ENCODE results near the gene LRRC42. TPM values are rescaled to one million over a fixed set of nuclear protein-coding genes. Genes with fewer than 3 reads are reported as not detected.

Gene LRRC42
- total and polyA plus RNA-seq, 2 experiments from 2014 or later, result 41.8 to 46.9 TPM

DNA sequence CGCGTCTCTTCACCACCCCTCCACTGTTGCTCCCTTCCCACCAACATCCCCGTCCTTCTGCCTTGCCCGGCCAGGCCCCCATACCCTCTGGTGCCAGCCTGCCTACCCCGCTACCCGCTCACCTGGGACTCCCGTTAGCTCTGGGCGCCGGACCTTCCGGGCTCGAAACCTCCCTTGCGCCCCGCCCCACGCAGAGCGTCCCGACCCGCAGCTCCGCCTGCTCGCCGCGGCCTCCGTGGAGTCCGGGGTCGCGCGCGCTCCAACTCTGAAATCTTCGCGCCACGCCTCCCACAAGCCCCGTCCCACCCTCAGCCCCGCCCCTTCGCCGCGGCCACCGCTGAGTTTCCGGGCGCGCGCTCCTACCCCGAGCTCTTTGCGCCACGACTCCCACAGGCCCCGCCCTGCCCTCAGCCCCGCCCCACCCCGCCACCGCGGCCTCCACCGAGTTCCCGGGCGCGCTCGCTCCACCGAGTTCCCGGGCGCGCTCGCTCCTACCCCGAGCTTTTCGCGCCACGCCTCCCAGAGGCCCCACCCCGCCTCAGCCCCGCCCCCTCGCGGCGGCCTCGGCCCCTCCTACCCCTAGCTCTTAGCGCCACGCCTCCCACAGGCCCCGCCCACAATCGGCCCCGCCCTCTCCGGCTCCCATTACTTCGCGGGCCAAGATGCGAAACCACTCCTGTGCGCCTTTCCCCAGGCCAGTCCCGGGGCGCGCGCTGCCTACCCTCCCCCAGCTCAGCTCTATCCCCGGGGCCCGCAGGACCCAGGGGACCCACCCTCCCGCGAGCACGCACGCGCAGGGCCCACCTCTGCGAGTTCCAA is 508 bp upstream of the LRRC42 start, which contains the start of gene IFT25:
Gene IFT25, minus strand, starts transcription at position 267 of the 819 bp plus-strand sequence. CDS start 5,617 bp downstream, outside the sequence.
- Histone ChIP-seq H3K4me1 (ENCODE audit: insufficient read depth) (peaks cover 25% of the 10 kb centered on the region), H3K27ac (peak within 1 kb of the TSS; percentile 86), H3K9ac (peak within 1 kb of the TSS; percentile 95), H3K36me3 (ENCODE audit: low read depth) (no peaks in the 10 kb centered on the region), H3K4me3 (peak within 1 kb of the TSS; percentile 97), H3F3A (ENCODE audit: insufficient read depth) (no peaks in the 10 kb centered on the region), H3K27me3 (replicated peaks; ENCODE audit: insufficient read depth) (no peaks in the 10 kb centered on the region), H3K4me2 (ENCODE audit: unreplicated experiment) (peak within 1 kb of the TSS; percentile 92), H3K9me2 (ENCODE audit: insufficient read depth) (peaks cover 6% of the 10 kb centered on the region; the same call in 1 of the 2 replicates), H2AFZ (peak within 1 kb of the TSS; percentile 98), H3K9me3 (ENCODE audit: low read depth) (no peaks in the 10 kb centered on the region), H3K79me2 (ENCODE audit: insufficient read depth) (peaks cover 92% of the 10 kb centered on the region), H4K20me1 (ENCODE audit: insufficient read depth) (no peaks in the 10 kb centered on the region)
- peak; percentile 98 for DNase-seq
- 1 to 2% methylated on average over 27 to 77 of the region's 90 CpGs for WGBS, 2 experiments (ENCODE audit: low coverage in 1 of 2, low lambda C conversion rate in 2 of 2, missing lambda C conversion rate in 2 of 2)
- TF ChIP-seq EZH2phosphoT487 (IDR thresholded peaks at IDR 0.05; ENCODE audit: insufficient read depth, low read depth), result no peak
- no peak for TF ChIP-seq EZH2 (IDR thresholded peaks at IDR 0.05; ENCODE audit: insufficient read depth, poor library complexity, severe bottlenecking)
- in situ Hi-C loops (cut with MboI), result no loop called here

DNA sequence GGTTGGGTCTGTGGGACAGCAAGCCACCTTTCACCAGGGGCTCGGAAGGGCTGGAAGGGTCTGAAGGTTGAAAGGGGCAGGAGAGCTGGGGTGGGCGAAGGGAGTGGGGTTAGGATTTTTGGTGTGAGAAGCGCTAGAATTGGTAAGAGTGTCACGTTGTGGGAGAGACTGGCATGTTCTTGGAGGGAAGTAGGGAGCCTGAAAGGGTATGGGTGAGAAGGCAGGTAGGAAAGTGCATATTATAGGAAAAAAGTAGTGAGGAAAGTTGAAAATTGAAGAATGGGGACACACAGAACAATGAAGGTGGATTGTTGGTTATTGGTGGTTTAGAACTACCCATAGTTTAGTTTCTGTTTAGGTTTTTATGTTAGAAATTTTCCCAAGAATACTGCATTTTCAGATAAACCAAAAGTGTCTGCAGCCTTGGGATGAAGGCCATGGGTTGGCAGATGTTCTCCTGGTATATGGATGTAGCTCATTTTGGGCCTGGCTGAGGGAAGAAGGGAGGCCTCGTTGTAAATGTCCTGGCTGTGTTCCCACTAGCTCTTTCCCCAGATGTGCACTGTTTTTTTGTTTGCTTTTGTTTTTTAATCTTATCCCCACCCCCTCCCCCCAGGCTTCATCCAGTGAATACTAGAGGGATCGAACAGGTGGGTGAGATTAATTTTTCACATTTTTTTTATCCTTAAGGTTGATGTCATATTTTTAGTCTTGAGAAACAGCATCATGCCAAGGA is 1.2 kb downstream of the LRRC42 start:
- Histone ChIP-seq H3K4me3 (peak overlapping the region; percentile 92), H3K36me3 (ENCODE audit: low read depth) (peaks cover 4% of the 10 kb centered on the region; the same call in 1 of the 2 replicates), H3K27me3 (replicated peaks; ENCODE audit: insufficient read depth) (no peaks in the 10 kb centered on the region), H2AFZ (no peak overlapping the region), H4K20me1 (ENCODE audit: insufficient read depth) (no peaks in the 10 kb centered on the region), H3K27ac (peak overlapping the region; percentile 69; the same call in 1 of the 2 replicates), H3K4me1 (ENCODE audit: insufficient read depth) (peaks cover 25% of the 10 kb centered on the region), H3K4me2 (ENCODE audit: unreplicated experiment) (peak overlapping the region; percentile 90), H3K9me3 (ENCODE audit: low read depth) (no peaks in the 10 kb centered on the region), H3K9ac (peak overlapping the region; percentile 87), H3K9me2 (ENCODE audit: insufficient read depth) (peaks cover 6% of the 10 kb centered on the region; the same call in 1 of the 2 replicates), H3K79me2 (ENCODE audit: insufficient read depth) (peaks cover 92% of the 10 kb centered on the region), H3F3A (ENCODE audit: insufficient read depth) (no peaks in the 10 kb centered on the region)
- peak; percentile 32 for DNase-seq
- TF ChIP-seq EZH2 (IDR thresholded peaks at IDR 0.05; ENCODE audit: insufficient read depth, poor library complexity, severe bottlenecking) (no peak), EZH2phosphoT487 (IDR thresholded peaks at IDR 0.05; ENCODE audit: insufficient read depth, low read depth) (no peak)
- 22 to 40% methylated on average over 3 to 6 of the region's 6 CpGs for WGBS, 2 experiments (ENCODE audit: low coverage in 1 of 2, low lambda C conversion rate in 2 of 2, missing lambda C conversion rate in 2 of 2)
- in situ Hi-C loops (cut with MboI), result no loop called here

DNA sequence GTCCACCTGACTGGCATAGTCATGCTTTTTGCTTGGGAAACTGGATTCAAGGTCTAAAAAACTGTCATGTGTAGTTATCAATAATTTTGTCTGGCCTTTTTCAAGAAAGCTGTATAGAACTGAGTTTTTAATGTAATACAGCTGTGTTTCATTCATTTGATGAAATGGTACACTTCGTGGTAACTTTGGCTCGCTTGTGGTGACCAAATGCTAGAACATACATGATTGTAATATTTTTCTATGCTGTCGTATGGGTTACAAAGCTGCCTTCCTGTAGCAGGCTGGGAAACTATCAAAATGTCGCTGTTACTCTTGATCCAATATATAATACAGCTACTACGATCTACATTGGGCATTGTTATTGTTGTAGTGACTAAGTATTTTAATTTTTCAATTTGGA is 2.1 kb downstream of the LRRC42 start:
- H3K36me3 ChIP-seq (ENCODE audit: low read depth), result peaks cover 13% of the 10 kb centered on the region

More for the DNA sequence above, 2.1 kb downstream of the LRRC42 start:
- TF ChIP-seq EZH2 (IDR thresholded peaks at IDR 0.05; ENCODE audit: insufficient read depth, poor library complexity, severe bottlenecking) (no peak), EZH2phosphoT487 (IDR thresholded peaks at IDR 0.05; ENCODE audit: insufficient read depth, low read depth) (no peak)
- no peak for DNase-seq
- in situ Hi-C loops (cut with MboI), result no loop called here
- H3K4me2 ChIP-seq (ENCODE audit: unreplicated experiment), result peak overlapping the region; percentile 90
- H3K4me1 ChIP-seq (ENCODE audit: insufficient read depth), result peaks cover 25% of the 10 kb centered on the region
- peaks cover 92% of the 10 kb centered on the region for H3K79me2 ChIP-seq (ENCODE audit: insufficient read depth)
- peak overlapping the region; percentile 87; the same call in 1 of the 2 replicates for H3K9ac ChIP-seq
- no peaks in the 10 kb centered on the region for H3K9me3 ChIP-seq (ENCODE audit: low read depth)
- peak overlapping the region; percentile 92 for H3K4me3 ChIP-seq
- no peaks in the 10 kb centered on the region for H4K20me1 ChIP-seq (ENCODE audit: insufficient read depth)
- no peak overlapping the region for H3K27ac ChIP-seq
- H3K27me3 ChIP-seq (replicated peaks; ENCODE audit: insufficient read depth), result no peaks in the 10 kb centered on the region
- no peaks in the 10 kb centered on the region for H3F3A ChIP-seq (ENCODE audit: insufficient read depth)
- 76 to 80% methylated on average over 5 of the region's 5 CpGs for WGBS, 2 experiments (ENCODE audit: low coverage in 1 of 2, low lambda C conversion rate in 2 of 2, missing lambda C conversion rate in 2 of 2)
- H2AFZ ChIP-seq, result no peak overlapping the region
- H3K9me2 ChIP-seq (ENCODE audit: insufficient read depth), result no peaks in the 10 kb centered on the region
